NCI-H2107 (cell line): ENCODE data around the gene RBFOX1.

Experiments used
- DNase-seq: peaks from one replicate; lab custom pipeline; 2025; lab: John Stamatoyannopoulos, UW

RBFOX1 gene

DNA sequence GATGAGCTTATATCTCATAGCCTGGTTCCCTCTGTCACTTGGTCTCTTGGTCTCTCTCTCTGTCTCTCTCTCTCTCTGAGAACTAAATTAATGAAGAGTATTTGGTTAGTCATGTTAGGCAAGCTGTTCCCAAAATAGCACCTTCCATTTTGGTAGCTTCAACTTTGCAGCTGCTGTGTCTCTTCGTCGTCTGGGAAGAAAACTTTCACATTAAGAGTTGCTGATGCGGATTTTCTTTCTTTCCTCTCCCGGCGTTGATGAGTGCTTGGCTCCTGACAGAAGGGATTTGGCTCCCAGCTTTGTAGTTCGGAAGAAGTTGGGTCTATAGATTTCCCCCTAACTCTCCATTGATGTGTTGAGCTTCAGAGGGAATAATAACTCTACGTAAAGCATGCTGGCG, at the start of gene RBFOX1:
TSS of gene RBFOX1 (plus strand) at position 235 of the 400 bp plus-strand sequence.
- DNase-seq = no peak

DNA sequence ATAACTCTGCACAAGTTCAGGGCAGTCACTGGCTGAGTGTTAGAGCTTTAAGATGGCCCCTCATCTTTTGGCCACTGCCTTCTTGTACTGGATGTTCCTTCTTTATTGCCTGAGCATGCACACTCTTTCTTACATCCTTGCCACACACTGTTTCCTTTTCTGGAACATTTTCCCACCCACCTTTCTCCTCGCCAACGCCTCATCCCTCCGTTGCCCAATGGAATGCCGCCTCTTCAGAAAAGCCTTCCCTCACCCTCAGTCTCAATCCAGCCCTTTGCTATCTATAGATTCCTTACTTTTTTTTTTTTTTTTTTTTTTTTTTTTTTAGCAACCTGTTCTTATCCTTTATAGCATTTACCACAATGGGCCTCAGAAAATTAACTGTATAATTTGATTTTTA, 47.9 kb upstream of the RBFOX1 start:
- no peak for DNase-seq

DNA sequence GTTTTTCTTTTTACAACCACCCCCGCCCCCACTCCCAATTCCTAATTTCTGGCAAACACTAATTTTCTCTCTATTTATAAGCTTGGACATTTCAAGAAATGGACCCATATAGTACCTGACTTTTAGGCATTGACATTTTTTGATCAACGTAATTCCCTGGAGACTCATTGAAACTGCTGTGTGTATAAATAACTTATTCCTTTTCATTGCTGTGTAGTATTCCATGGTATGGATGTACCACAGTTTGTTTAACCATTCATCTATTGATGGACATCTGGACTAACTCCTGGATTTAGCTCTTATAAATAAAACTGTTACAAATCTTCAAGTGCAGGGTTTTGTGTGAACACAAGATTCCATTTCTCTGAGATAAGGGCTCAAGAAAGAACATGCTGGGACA, 47.1 kb upstream of the RBFOX1 start:
- no peak for DNase-seq

DNA sequence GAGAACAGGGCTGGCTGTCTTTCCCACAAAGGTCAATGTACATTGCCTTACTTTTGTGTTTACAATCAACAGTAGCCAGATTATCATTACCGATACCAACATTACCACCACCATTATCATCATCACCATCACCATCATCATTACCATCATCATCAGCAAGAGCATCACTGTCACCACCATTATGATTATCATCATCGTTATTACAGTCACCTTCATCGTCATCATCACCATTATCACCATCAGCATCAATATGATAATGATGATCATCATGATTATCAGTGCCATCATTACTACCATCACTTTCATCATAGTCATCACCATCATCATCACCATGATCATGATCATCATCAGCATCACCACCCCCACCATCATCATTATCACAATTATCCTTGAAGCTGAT, 43.3 kb upstream of the RBFOX1 start:
- no peak for DNase-seq

GRCh38 chr16:7290682-7291081, 42.0 kb upstream of the RBFOX1 start:
- no peak for DNase-seq

GRCh38 chr16:7294020-7294419, 38.6 kb upstream of the RBFOX1 start:
- DNase-seq = no peak

DNA sequence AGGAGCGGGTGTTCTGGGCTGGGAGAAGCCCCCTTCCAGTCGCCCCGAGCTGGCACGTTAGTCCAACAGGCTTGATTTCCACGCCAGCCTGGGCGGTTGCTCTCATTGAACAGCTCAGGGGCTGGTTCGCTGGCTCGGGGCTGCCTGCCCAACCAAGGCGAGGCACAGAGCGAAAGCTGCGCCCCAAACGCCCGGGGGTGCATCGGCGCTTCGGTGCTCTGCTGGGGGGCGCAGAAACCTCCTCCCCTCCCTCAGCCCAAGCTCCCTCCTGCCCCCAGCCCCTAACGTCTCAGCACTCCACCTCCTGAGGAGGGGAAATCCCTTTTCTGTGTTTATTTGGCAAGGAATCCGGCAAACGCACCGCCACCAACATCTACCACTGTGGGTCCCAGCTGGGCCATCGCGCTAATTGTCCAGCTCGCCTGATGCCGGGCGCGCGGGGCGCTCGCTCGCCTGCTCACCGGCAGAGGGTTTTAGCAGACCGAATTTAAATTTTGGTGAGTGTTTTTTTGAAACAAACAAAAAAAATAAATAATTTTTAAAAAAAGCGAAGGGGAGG, 29.5 kb upstream of the RBFOX1 start:
- DNase-seq = no peak

- DNase-seq = no peak
Measured at GRCh38 chr16:7303660-7304200, 28.9 kb upstream of the RBFOX1 start.

DNA sequence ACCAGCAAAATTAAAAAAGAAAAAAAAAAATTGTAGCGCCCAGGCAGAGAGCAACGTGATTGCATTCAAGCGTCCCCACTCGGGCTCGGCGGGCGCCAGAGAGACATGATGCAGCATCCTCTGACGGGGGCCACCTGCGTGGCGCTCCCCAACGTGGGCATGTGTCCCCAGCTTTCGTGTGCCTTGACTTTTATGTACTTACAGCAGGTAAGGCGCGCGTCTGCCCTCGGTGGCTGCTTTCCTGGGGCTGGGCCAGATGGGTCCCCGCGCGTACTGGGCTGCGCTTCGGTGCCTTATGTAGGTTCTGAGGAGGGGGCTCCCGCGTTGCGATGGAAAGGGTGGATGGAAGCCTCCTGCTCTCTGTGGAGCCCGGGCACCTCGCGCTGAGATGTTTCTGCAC, 28.4 kb upstream of the RBFOX1 start:
- no peak for DNase-seq

DNA sequence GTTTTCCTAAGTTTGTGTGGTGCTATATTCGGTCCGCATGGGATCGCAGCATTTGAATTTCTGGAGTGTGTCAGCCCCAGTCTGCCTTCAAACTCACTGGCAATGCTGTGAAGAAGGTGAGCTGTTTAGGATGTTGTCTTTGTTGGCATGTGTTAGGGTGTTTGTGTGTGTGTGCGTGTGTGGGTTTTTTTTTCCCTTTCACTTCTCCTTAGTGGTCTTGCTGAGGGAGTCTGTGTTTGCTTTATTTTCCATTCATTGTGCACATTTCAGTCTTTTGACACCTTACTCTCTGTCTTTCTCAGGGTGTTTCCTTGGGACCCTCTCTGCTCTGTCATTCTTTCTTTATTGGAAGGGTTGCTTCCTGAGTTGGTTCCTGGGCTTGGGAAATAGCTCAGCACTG, 27.7 kb upstream of the RBFOX1 start:
- DNase-seq = no peak

DNA sequence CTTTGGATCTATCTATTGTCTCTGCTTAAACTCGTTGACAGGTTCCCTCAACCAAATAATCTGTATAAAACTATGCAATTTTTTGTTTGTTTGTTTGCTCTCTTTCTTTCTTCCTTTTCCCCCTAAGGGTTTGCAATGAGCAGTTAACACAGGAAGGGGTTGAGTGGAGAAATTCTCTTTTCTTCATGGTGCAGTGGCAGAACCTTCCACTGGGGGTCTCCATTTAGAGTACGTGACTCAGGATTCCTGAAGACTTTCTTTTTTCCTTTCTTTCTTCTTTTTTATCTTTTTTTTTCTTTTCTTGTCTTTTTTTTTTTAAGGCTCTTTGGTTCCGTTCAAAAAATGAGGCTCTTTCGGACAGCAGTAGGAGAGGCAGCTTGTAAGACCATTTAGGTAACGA, 19.5 kb upstream of the RBFOX1 start:
- DNase-seq = no peak

DNA sequence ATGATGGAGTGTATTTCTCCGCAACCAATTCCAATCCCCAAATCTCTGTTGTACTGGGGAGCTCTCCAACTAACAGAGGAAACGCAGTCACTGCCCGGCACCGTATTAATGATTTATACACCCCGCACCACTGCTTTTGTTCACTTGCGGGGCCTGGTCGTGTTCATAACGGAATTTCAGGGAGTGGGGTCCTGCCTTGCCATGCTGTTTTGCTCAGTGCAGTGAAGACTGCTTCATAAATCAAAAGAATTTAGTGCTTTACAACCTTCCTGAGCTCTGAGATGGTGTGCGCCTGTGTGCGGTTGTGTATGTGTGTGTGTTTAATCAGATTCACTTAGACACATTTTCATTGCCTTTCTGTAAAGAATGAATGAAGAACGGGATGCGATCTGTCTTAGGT, 18.5 kb upstream of the RBFOX1 start:
- no peak for DNase-seq

DNA sequence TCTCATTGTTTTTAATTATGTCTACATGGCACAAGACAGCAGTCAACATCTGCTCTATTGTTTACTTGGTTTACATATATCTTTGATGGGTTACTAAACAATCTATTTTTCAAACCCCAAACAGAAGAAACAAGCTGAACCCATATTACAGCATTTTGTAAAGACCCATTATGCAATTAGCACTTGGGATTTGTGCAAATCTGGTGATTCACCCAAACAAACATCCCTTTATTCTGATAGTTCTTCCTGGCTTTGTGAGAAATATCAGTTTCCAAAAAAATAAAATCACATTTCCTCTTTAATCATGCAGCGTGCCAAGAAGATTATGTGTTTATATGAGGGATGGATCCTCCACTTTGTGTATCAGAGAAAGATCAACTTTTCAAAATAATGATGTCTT, 16.8 kb upstream of the RBFOX1 start:
- DNase-seq = no peak

- DNase-seq = no peak
Measured at GRCh38 chr16:7316281-7316888, 16.3 kb upstream of the RBFOX1 start.

- no peak for DNase-seq
Measured at GRCh38 chr16:7317982-7318381, 14.7 kb upstream of the RBFOX1 start.

- no peak for DNase-seq
Measured at GRCh38 chr16:7318686-7319085, 14.0 kb upstream of the RBFOX1 start.

- DNase-seq = no peak
Measured at GRCh38 chr16:7319514-7319913, 13.1 kb upstream of the RBFOX1 start.

GRCh38 chr16:7321661-7322060, 11.0 kb upstream of the RBFOX1 start:
- no peak for DNase-seq

- no peak for DNase-seq
Measured at GRCh38 chr16:7324321-7324720, 8.3 kb upstream of the RBFOX1 start.

DNA sequence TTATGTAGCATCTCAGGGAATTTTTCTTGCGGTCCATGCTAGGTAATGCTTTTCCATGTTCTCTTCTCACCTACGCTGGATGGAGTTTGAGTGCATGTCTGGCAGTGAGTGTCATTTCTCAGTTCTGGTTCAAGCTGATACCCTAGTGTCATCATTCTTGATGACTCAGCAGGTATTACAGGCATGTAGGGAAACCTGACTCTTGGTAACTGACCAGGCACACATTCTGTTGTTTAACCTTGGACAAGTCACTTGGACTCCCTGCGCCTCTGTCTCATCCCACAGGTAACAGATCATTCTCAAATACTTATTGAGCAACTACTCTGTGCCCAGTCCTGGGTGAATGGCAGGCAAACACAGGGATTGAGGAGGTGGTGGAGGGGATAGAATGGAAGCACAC, 6.8 kb upstream of the RBFOX1 start:
- DNase-seq = no peak

DNA sequence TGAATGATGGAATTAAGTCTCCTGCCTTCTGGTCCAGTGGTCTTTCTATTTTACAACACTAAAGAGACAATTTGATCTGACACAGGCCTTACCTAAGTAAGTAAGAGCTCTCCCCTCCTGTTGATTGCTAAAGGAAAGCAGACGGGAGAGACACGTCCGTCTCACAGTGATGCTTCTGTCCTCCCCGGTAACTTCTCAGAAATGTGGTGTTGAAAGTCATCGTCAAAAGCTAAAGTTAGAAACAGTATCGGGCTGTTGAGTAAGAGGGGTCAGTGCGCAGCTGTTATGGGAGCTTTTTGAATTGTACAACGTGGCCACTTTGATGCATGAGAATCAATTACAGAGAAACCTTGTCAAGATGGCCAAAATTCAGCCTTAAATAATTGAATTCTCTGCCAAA, 1.9 kb upstream of the RBFOX1 start:
- DNase-seq = no peak

- no peak for DNase-seq
Measured at GRCh38 chr16:7331997-7332396, 648 bp upstream of the RBFOX1 start.

- no peak for DNase-seq
Measured at GRCh38 chr16:7333180-7333725, 608 bp downstream of the RBFOX1 start.
